AG09309 (cell line): ENCODE measurements around the gene NELFCD.

Source experiments
- DNase-seq: peaks from one replicate; pipeline ENCODE4 v3.0.0-alpha.2; 2010; ENCODE audit warnings: low read depth
- H3K4me3 ChIP-seq: 2 replicates; pipeline ENCODE4 v1.5.1; 2011; ENCODE audit warnings: mild to moderate bottlenecking, low read depth, low read length, moderate library complexity; ENCODE audit not compliant: control insufficient read depth
- TF ChIP-seq, protein P1 (sequence below): IDR thresholded peaks from 2 replicates; pipeline ENCODE4 v1.5.1; 2011; ENCODE audit warnings: mild to moderate bottlenecking, low read depth, low read length, inconsistent platforms; ENCODE audit not compliant: insufficient read depth, control insufficient read depth; ENCODE audit errors: missing control alignments

NELFCD gene

DNA sequence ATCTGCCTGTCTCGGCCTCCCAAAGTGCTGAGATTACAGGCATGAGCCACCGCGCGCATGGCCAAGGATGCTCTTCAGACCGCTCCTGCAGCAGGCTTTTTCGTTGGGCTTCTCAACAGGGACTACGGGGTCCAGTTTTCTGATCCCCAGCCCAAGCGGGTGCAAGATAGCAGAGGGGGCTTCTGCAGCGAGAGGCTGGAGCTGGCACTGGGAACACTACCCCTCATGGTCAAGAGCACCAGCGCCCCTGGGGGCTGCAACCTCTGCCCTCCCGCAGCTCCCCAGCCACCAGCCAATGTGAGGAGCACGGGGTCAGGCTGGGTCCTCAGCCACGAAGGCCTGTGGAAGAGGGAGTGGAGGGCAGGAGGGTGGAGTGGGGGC is 20.0 kb downstream of the NELFCD start:
- no peak overlapping the region for H3K4me3 ChIP-seq
- TF ChIP-seq, protein P1, sequence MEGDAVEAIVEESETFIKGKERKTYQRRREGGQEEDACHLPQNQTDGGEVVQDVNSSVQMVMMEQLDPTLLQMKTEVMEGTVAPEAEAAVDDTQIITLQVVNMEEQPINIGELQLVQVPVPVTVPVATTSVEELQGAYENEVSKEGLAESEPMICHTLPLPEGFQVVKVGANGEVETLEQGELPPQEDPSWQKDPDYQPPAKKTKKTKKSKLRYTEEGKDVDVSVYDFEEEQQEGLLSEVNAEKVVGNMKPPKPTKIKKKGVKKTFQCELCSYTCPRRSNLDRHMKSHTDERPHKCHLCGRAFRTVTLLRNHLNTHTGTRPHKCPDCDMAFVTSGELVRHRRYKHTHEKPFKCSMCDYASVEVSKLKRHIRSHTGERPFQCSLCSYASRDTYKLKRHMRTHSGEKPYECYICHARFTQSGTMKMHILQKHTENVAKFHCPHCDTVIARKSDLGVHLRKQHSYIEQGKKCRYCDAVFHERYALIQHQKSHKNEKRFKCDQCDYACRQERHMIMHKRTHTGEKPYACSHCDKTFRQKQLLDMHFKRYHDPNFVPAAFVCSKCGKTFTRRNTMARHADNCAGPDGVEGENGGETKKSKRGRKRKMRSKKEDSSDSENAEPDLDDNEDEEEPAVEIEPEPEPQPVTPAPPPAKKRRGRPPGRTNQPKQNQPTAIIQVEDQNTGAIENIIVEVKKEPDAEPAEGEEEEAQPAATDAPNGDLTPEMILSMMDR: no peak
- DNase-seq: no peak

DNA sequence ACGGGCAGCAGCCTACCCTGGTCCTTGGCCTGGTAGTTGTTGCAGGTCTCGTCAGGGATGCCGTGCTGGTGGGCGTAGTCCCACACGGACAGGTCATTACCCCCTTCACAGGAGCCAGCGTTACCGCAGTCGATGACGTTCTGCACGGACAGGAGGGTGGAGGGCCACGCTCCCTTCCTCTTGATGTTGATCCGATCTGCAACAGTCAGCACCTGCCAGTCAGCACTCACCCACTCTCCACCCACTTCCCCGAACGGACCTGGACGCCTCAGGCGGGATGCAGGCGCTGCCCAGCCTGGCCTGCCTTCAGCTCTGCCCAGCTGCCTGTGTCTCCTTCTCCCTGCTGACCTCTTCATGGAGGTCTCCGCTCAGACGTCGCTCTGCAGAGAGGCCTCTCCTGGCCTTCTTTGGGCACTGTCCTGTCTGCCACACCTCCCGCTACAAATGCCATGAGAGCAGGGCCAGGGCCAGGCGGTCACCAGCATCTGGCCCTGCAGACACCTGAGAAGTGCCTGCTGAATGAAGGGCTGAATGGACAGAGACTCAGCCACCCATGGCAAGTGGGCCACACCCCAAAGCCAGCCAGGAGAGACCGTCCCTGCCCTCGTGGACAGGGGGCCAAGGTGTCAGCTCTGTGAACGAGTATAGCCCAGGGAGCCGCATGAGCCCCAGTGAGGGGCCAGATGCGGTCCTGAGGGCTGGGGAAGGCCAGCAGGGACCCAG is 20.6 kb downstream of the NELFCD start:
- H3K4me3 ChIP-seq: no peak overlapping the region
- no peak for DNase-seq
- TF ChIP-seq, protein P1: no peak

DNA sequence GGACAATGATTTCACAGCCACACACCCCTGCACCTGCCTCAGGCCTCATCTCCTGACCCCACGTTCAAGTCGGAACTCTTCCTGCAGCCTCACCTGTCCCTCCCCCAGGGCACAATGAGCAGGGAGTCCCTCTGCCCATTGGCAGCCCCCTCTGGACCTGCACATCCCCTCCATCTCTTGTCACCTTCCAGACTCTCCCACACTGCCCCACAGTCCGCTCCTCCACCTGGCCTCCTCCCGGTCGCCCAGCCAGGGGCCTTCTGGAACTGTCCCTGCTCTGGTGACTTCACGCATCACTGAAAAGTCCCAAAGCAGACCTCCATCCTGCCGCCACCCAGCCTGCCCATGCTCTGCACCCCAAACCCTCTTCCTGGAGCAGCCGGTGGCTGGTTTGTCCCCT is 21.3 kb downstream of the NELFCD start:
- no peak for DNase-seq
- TF ChIP-seq, protein P1: no peak
- H3K4me3 ChIP-seq: no peak overlapping the region

DNA sequence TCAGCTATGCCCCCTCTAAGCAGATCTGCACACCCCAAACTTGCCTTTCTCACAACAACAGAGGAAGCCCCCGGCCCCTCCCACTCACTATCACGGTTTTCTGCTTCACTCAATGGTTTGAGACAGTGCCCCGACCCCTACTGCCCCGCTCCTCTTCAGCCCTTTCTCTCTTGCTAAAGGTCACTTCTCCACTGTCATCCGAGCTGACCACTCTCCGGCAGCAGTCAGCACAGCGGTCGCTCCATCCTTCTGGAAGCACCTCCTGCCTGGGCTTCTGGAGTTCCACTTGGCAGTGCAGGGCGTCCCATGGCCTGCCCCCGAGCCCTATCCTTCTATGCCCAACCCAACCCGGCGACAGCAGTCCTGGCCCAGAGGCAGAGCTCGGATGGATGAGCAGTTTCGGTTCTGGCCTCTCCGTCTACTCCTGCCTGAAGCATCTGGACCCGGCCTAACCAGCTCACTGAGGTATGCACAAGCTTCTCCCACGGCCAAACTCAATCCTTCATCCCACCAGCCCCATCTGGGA is 21.9 kb downstream of the NELFCD start:
- TF ChIP-seq, protein P1: no peak
- no peak for DNase-seq
- H3K4me3 ChIP-seq: no peak overlapping the region

DNA sequence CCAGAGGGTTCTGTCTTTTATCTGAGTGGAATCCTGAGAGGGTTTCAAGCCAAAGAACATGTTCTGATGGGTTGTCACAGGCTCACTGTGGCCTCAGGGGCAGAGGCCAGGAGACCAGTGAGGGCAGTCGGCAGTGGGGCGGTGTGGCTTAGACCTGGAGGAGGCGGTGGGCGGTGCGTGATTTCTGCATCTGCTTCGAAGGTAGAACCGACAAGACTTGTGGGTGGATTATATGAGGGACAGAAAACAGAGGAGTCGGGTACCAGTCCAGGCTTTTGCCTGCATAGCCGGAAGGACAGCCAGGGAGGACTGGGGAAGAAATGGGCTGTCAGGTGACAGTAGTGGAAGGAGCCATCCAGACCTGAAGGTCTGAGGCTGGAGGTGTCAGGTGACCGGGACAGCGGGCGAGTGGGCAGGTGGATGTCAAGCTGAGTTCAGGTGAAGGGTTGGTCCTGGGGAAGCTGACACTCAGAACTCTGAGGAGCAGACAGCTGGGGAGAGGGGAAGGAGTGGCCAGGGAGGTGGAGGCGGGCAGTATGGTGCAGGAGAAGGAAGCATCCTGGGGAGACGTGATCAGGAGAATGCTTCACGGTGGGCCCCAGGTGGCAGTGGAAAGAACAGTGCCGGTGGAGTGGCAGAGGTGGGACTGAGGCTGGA is 22.9 kb downstream of the NELFCD start:
- TF ChIP-seq, protein P1: no peak
- DNase-seq: no peak
- H3K4me3 ChIP-seq: no peak overlapping the region

DNA sequence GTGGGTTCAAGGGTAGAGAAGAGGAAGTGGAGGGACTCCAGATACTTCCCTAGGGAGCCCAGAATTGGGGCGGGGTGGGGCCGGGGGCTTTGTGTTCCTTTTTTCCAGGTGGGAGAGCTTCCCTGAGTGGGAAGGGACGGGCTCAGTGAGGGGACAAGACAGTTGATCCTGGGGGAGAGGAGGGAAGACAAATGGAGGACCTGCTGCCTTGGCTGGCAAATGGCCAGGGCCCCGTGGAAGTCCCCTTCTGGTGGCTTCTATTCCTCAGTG is 23.4 kb downstream of the NELFCD start:
- TF ChIP-seq, protein P1: no peak
- H3K4me3 ChIP-seq: no peak overlapping the region
- DNase-seq: no peak
